A549 (cell line): Measurements from ENCODE around the gene MITF.

ENCODE experiments used
- EHMT2 ChIP-seq: fragments of 200-600 bp; sonication (generic); IDR thresholded peaks from 2 replicates; pipeline ENCODE4 v1.6.1; 2016; ENCODE audit warnings: antibody characterized with exemption, low read depth, mild to moderate bottlenecking, moderate library complexity
- KDM5A ChIP-seq: fragments of 200-600 bp; sonication (generic); IDR thresholded peaks from 2 replicates; pipeline ENCODE4 v1.6.1; 2016; ENCODE audit warnings: antibody characterized with exemption, mild to moderate bottlenecking
- POLR2A ChIP-seq: IDR thresholded peaks from 2 replicates; pipeline ENCODE4 v1.6.1; 2012; ENCODE audit warnings: mild to moderate bottlenecking, low read length
- SMC3 ChIP-seq: fragments of >200 bp; sonication (Bioruptor Twin); formaldehyde crosslinking; IDR thresholded peaks from 3 replicates; pipeline ENCODE4 v1.6.1; 2018; ENCODE audit warnings: inconsistent platforms
- TF ChIP-seq, protein P1 (sequence below): fragments of >200 bp; sonication (Bioruptor Twin); formaldehyde crosslinking; IDR thresholded peaks from 3 replicates; pipeline ENCODE4 v1.5.1; 2016
- TF ChIP-seq, protein P2 (sequence below): fragments of 200-600 bp; sonication (generic); IDR thresholded peaks from 2 replicates; pipeline ENCODE4 v1.6.1; 2016; ENCODE audit warnings: antibody characterized with exemption, mild to moderate bottlenecking, moderate library complexity
- TF ChIP-seq, protein P3 (sequence below): fragments of >200 bp; sonication (Bioruptor Twin); formaldehyde crosslinking; IDR thresholded peaks from 3 replicates; pipeline ENCODE4 v1.6.1; 2016

DNA sequence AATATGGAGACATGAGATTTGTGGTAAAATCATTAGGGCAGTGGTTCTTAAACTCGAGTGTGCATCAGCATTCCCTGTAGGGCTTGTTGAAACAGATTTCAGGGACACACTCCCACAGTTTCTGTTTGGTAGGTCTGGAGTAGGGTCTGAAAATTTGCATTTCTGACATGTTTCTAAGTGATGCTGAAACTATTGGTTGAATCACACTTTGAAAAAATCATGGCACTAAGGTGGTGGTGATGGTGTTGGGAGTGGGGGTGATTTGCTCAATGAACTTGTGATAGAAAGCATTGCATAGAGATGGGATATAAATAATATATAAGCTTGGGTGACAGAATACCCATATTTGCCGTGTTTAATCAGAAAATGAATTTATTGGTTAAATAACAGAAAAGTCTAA, 11.3 kb downstream of the MITF start:
- TF ChIP-seq, protein P1, sequence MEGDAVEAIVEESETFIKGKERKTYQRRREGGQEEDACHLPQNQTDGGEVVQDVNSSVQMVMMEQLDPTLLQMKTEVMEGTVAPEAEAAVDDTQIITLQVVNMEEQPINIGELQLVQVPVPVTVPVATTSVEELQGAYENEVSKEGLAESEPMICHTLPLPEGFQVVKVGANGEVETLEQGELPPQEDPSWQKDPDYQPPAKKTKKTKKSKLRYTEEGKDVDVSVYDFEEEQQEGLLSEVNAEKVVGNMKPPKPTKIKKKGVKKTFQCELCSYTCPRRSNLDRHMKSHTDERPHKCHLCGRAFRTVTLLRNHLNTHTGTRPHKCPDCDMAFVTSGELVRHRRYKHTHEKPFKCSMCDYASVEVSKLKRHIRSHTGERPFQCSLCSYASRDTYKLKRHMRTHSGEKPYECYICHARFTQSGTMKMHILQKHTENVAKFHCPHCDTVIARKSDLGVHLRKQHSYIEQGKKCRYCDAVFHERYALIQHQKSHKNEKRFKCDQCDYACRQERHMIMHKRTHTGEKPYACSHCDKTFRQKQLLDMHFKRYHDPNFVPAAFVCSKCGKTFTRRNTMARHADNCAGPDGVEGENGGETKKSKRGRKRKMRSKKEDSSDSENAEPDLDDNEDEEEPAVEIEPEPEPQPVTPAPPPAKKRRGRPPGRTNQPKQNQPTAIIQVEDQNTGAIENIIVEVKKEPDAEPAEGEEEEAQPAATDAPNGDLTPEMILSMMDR = no peak
- TF ChIP-seq POLR2A = no peak
- TF ChIP-seq, protein P2, sequence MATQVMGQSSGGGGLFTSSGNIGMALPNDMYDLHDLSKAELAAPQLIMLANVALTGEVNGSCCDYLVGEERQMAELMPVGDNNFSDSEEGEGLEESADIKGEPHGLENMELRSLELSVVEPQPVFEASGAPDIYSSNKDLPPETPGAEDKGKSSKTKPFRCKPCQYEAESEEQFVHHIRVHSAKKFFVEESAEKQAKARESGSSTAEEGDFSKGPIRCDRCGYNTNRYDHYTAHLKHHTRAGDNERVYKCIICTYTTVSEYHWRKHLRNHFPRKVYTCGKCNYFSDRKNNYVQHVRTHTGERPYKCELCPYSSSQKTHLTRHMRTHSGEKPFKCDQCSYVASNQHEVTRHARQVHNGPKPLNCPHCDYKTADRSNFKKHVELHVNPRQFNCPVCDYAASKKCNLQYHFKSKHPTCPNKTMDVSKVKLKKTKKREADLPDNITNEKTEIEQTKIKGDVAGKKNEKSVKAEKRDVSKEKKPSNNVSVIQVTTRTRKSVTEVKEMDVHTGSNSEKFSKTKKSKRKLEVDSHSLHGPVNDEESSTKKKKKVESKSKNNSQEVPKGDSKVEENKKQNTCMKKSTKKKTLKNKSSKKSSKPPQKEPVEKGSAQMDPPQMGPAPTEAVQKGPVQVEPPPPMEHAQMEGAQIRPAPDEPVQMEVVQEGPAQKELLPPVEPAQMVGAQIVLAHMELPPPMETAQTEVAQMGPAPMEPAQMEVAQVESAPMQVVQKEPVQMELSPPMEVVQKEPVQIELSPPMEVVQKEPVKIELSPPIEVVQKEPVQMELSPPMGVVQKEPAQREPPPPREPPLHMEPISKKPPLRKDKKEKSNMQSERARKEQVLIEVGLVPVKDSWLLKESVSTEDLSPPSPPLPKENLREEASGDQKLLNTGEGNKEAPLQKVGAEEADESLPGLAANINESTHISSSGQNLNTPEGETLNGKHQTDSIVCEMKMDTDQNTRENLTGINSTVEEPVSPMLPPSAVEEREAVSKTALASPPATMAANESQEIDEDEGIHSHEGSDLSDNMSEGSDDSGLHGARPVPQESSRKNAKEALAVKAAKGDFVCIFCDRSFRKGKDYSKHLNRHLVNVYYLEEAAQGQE = no peak
- TF ChIP-seq EHMT2 = no peak
- TF ChIP-seq KDM5A = no peak
- TF ChIP-seq, protein P3, sequence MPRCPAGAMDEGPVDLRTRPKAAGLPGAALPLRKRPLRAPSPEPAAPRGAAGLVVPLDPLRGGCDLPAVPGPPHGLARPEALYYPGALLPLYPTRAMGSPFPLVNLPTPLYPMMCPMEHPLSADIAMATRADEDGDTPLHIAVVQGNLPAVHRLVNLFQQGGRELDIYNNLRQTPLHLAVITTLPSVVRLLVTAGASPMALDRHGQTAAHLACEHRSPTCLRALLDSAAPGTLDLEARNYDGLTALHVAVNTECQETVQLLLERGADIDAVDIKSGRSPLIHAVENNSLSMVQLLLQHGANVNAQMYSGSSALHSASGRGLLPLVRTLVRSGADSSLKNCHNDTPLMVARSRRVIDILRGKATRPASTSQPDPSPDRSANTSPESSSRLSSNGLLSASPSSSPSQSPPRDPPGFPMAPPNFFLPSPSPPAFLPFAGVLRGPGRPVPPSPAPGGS = no peak
- no peak for TF ChIP-seq SMC3
